ENCODE measurements around the gene TULP4.

GRCh38 chr6:158311193-158311592, 1.1 kb upstream of the TULP4 start:
- TF ChIP-seq CTCF (IDR thresholded peaks at IDR 0.05 in 8 of 11, conservative IDR thresholded peaks at IDR 0.05 in 3 of 11) (no peak), POLR2A (IDR thresholded peaks at IDR 0.05) (no peak)
